ENCODE measurements around the gene CCDC182. TPM values are rescaled to one million over a fixed set of nuclear protein-coding genes. Genes with fewer than 3 reads are reported as not detected.

The CCDC182 gene
- total RNA-seq, 1 donor from 2014 or later = not detected

DNA sequence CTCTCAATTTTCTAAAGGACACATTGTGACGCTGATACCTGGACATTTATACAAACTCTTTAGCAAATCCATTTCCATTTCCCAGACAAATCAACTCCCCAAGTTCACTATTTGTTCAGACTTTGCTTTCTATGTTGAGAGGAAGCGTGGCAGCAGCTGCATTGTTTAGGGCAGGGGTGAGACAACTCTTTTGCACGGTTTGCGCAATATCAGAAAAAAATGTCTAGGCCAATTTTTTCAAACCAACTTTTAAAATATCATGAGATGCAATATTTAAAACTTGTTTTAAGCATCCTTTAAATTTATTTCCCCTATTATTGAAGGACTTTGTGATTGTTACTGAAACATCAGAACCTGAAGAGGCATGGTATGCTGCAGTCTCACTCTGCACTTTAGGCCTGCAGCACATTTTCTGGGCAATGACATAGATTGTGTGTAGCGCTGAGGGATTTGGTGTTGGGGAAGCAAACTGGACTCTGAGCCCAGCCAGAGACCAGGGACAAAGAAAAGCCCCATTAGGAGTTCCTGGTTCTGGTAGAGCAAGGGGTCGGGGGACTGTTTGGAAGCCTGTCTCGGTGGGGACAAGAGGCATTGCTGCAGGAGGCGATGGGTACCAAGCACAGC, 6.4 kb upstream of the CCDC182 start:
- no peaks in the 10 kb centered on the region for H3K4me1 ChIP-seq (ENCODE audit: insufficient read depth, low read length)
- no peak overlapping the region for H3K27ac ChIP-seq (ENCODE audit: low read depth, low read length)
- H3K4me2 ChIP-seq (ENCODE audit: low read length) = no peak overlapping the region
- H3K27me3 Mint-ChIP-seq (ENCODE audit: low read depth, unreplicated experiment) = peaks cover 22% of the 10 kb centered on the region
- TF ChIP-seq, protein P1, sequence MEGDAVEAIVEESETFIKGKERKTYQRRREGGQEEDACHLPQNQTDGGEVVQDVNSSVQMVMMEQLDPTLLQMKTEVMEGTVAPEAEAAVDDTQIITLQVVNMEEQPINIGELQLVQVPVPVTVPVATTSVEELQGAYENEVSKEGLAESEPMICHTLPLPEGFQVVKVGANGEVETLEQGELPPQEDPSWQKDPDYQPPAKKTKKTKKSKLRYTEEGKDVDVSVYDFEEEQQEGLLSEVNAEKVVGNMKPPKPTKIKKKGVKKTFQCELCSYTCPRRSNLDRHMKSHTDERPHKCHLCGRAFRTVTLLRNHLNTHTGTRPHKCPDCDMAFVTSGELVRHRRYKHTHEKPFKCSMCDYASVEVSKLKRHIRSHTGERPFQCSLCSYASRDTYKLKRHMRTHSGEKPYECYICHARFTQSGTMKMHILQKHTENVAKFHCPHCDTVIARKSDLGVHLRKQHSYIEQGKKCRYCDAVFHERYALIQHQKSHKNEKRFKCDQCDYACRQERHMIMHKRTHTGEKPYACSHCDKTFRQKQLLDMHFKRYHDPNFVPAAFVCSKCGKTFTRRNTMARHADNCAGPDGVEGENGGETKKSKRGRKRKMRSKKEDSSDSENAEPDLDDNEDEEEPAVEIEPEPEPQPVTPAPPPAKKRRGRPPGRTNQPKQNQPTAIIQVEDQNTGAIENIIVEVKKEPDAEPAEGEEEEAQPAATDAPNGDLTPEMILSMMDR (IDR thresholded peaks at IDR 0.05; ENCODE audit: insufficient read depth, low read depth, low read length) = no peak
- peaks cover 20% of the 10 kb centered on the region for H3K27me3 ChIP-seq (ENCODE audit: insufficient read depth, low read length)
- H3K9me3 Mint-ChIP-seq (ENCODE audit: unreplicated experiment) = no peaks in the 10 kb centered on the region
- DNase-seq (ENCODE audit: low read depth) = no peak
- H3K79me2 ChIP-seq (ENCODE audit: insufficient read depth, low read length) = no peaks in the 10 kb centered on the region
- no peaks in the 10 kb centered on the region for H3K9me3 ChIP-seq (ENCODE audit: insufficient read depth, low read depth, low read length)
- H2AFZ ChIP-seq (ENCODE audit: low read depth, low read length) = no peak overlapping the region
- no peaks in the 10 kb centered on the region for H3K36me3 ChIP-seq (ENCODE audit: insufficient read depth, low read length)
- H4K20me1 ChIP-seq (ENCODE audit: insufficient read depth, low read length) = no peaks in the 10 kb centered on the region
- no peaks in the 10 kb centered on the region for H3K36me3 Mint-ChIP-seq (ENCODE audit: low read depth, unreplicated experiment)
- no peak for FAIRE-seq
- H3K4me1 Mint-ChIP-seq (ENCODE audit: low read depth, unreplicated experiment) = peaks cover 3% of the 10 kb centered on the region
- no peak overlapping the region for H3K4me3 ChIP-seq (ENCODE audit: insufficient read depth, low read depth, low read length)
- H3K27ac Mint-ChIP-seq (ENCODE audit: unreplicated experiment) = no peak overlapping the region
- no peak overlapping the region for H3K9ac ChIP-seq (ENCODE audit: low read length)
- H3K4me3 Mint-ChIP-seq (ENCODE audit: unreplicated experiment) = no peak overlapping the region

DNA sequence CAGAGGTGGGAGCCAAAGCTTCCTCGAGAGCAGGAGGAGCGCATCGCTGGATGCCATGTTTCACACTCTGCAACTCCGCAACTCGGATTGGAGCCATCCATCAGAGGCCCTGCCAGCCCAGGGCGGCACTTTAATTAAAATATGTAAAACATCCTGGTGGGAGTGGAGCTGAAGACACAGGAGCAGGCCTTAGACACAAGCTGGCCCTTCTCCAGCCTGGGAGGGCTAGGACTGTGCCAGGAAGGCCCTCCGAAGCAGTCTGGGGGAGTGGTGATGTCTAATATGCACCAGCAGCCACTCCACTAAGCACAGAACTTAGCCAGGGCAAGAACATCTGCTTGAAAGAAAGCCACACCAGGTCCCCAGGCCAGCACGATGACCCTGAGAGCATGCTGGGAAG, 5.8 kb upstream of the CCDC182 start:
- H3K4me3 ChIP-seq (ENCODE audit: insufficient read depth, low read depth, low read length) = no peak overlapping the region
- no peaks in the 10 kb centered on the region for H3K4me1 ChIP-seq (ENCODE audit: insufficient read depth, low read length)
- H3K36me3 Mint-ChIP-seq (ENCODE audit: low read depth, unreplicated experiment) = no peaks in the 10 kb centered on the region
- no peaks in the 10 kb centered on the region for H3K9me3 ChIP-seq (ENCODE audit: insufficient read depth, low read depth, low read length)
- TF ChIP-seq, protein P1 (IDR thresholded peaks at IDR 0.05; ENCODE audit: insufficient read depth, low read depth, low read length) = no peak
- no peak for TF ChIP-seq EZH2 (IDR thresholded peaks at IDR 0.05; ENCODE audit: insufficient read depth, low read length)
- H3K4me3 Mint-ChIP-seq (ENCODE audit: unreplicated experiment) = no peak overlapping the region
- no peaks in the 10 kb centered on the region for H3K79me2 ChIP-seq (ENCODE audit: insufficient read depth, low read length)
- H3K27me3 ChIP-seq (ENCODE audit: insufficient read depth, low read length) = peaks cover 20% of the 10 kb centered on the region
- H2AFZ ChIP-seq (ENCODE audit: low read depth, low read length) = no peak overlapping the region
- no peak overlapping the region for H3K27ac Mint-ChIP-seq (ENCODE audit: unreplicated experiment)
- H3K36me3 ChIP-seq (ENCODE audit: insufficient read depth, low read length) = no peaks in the 10 kb centered on the region
- no peak for DNase-seq (ENCODE audit: low read depth)
- peaks cover 27% of the 10 kb centered on the region for H3K27me3 Mint-ChIP-seq (ENCODE audit: low read depth, unreplicated experiment)
- H3K9ac ChIP-seq (ENCODE audit: low read length) = no peak overlapping the region
- no peak for FAIRE-seq
- H4K20me1 ChIP-seq (ENCODE audit: insufficient read depth, low read length) = no peaks in the 10 kb centered on the region
- H3K9me3 Mint-ChIP-seq (ENCODE audit: unreplicated experiment) = no peaks in the 10 kb centered on the region
- peaks cover 3% of the 10 kb centered on the region for H3K4me1 Mint-ChIP-seq (ENCODE audit: low read depth, unreplicated experiment)
- no peak overlapping the region for H3K4me2 ChIP-seq (ENCODE audit: low read length)
- no peak overlapping the region for H3K27ac ChIP-seq (ENCODE audit: low read depth, low read length)

DNA sequence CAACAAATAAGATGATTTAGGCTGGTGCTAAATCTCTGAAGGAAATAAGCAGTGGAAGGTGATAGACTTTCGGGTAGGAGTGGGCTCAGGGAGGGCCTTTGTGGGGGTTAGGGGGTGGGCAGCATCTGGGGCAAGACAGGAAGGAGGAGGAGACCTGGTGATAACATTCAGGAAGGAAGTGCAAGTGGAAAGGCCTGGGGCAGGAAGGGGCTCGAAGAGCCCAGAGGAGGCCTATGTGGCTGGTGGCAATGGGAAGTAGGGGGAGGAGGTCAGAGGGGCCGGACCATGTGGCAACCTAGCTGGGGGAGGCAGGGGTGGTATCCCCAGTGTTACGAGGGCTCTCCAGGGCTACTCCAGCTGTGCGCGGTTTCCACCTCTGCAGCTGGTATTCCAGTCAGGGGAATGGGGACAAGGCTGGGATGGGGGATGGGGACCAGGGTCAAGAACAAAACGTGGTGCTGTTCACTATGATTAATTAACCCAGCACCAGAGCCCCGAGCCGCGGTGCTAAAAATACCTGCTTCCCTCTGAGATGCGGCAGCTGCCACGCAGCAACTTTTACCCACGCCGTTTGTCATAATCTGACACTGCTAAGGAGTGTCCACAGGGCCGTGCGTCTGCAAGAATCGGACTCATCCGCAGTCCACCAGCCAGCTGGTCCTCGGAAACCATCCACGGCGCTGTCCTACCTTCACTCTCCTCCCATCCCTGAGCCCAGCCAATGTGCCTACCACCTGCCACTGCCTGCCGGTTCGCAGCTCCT, 5.2 kb upstream of the CCDC182 start:
- peaks cover 31% of the 10 kb centered on the region for H3K27me3 Mint-ChIP-seq (ENCODE audit: low read depth, unreplicated experiment)
- DNase-seq (ENCODE audit: low read depth) (no peak), FAIRE-seq (no peak)
- H2AFZ ChIP-seq (ENCODE audit: low read depth, low read length) = no peak overlapping the region
- no peaks in the 10 kb centered on the region for H3K79me2 ChIP-seq (ENCODE audit: insufficient read depth, low read length)
- H3K4me1 Mint-ChIP-seq (ENCODE audit: low read depth, unreplicated experiment) = peaks cover 3% of the 10 kb centered on the region
- peaks cover 20% of the 10 kb centered on the region for H3K27me3 ChIP-seq (ENCODE audit: insufficient read depth, low read length)
- H3K27ac Mint-ChIP-seq (ENCODE audit: unreplicated experiment) = no peak overlapping the region
- H3K36me3 Mint-ChIP-seq (ENCODE audit: low read depth, unreplicated experiment) = no peaks in the 10 kb centered on the region
- H3K9ac ChIP-seq (ENCODE audit: low read length) = no peak overlapping the region
- no peak for TF ChIP-seq EZH2 (IDR thresholded peaks at IDR 0.05; ENCODE audit: insufficient read depth, low read length)
- TF ChIP-seq, protein P1 (IDR thresholded peaks at IDR 0.05; ENCODE audit: insufficient read depth, low read depth, low read length) = no peak
- H3K4me3 Mint-ChIP-seq (ENCODE audit: unreplicated experiment) = no peak overlapping the region
- H3K4me1 ChIP-seq (ENCODE audit: insufficient read depth, low read length) = no peaks in the 10 kb centered on the region
- H3K4me2 ChIP-seq (ENCODE audit: low read length) = no peak overlapping the region
- H3K9me3 Mint-ChIP-seq (ENCODE audit: unreplicated experiment) = no peaks in the 10 kb centered on the region
- no peak overlapping the region for H3K27ac ChIP-seq (ENCODE audit: low read depth, low read length)
- H3K4me3 ChIP-seq (ENCODE audit: insufficient read depth, low read depth, low read length) = no peak overlapping the region
- H4K20me1 ChIP-seq (ENCODE audit: insufficient read depth, low read length) = no peaks in the 10 kb centered on the region
- H3K9me3 ChIP-seq (ENCODE audit: insufficient read depth, low read depth, low read length) = no peaks in the 10 kb centered on the region
- no peaks in the 10 kb centered on the region for H3K36me3 ChIP-seq (ENCODE audit: insufficient read depth, low read length)

Data from astrocyte (in vitro differentiated cells and primary cell).